Activated CD4-positive, alpha-beta T cell treated with anti-CD3 and anti-CD28 coated beads, Interleukin-2, amount 50 U/mL, for 48 hours (primary cell): Measurements from ENCODE around the gene TDRD3.

Experiments
- DNase-seq, 2 experiments: peaks; one replicate each; pipeline ENCODE4 v3.0.0-alpha.2; 2020

The TDRD3 gene

DNA sequence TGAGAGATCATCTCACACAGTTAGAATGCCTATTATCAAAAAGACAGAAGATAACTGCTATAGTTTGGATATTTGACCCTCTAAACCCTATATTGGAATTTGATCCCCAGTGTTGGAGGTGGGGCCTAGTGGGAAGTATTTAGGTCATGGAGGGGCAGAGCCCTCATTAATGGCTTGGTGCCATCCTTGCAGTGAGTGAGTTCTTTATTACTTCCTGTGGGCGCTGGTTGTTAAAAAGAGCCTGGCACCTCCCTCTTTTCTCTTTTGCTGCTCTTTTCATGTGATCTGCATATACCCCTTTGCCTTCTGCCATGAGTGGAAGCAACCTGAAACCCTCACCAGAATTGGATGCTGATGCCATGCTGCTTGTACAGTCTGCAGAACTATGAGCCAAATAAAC lies 66.8 kb downstream of the TDRD3 start:
- no peak for DNase-seq

DNA sequence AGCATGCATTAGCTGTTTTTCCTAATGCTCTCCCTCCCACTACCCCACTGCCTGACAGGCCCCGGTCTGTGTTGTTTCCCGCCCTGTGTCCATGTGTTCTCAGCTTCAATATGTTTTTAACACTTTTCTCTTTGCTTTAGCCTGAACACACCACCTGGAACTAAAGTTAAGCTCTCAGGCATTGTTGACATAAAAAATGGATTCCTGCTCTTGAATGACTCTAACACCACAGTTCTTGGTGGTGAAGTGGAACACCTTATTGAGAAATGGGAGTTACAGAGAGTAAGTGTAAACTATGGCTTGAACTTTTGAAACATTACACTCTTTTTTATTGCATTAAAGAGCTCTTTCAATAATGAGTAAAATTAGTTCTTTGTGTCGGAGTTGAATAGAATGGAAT lies 70.1 kb downstream of the TDRD3 start:
- DNase-seq: no peak

DNA sequence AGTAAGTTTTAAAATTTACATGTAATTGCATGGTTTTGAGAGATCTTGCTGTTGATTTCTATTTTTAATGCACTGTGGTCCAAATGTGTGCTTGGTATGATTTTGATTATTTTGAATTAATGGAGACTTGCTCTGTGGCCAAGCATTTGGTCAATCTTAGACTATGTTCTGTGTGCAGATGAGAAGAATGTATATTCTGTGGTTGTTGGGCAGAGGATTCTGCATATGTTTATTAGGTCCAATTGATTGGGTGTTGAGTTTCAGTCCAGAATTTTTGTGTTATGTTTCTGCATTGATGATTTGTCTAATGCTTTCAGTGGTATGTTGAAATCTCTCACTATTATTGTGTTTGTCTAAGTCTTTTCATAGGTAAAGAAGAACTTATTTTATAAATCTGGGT lies 82.3 kb downstream of the TDRD3 start:
- DNase-seq: no peak

DNA sequence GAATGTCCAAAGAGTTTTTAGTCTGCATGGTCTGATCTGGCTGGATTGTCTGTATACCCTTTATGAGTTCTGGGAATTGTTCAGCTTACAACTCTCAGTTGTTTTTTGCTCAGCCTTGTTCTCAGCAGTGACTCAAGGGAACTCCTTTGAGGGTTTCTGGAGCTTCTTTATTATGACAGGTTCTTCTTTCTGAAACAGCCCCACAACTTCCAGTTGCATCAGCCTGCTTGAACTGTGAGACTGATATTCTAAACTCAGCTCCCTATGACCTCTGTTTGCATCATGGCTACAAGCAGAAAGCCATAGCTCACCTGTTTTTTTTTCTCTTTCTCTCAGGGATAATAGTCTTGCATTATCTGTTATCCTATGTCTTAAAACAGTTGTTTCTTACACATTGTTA lies 85.0 kb downstream of the TDRD3 start:
- DNase-seq: no peak

DNA sequence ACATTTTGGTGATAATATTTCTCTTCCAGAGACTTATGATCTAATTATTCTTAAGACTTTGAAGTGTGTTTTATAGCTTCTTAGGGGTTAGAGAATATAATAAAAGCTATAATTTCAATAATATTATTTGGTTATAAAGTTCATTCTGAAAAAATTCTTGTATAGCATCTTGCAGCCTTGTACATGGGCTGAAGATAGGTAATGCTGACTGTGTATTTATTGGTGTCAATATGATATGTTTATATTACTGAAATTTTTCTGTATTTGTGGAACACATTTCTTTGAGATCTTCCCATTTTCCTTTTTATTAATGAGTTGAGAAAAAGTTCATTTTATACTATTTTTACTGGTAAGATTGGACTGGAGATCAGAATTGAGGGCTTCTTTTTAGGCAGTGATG lies 87.8 kb downstream of the TDRD3 start:
- DNase-seq: no peak

DNA sequence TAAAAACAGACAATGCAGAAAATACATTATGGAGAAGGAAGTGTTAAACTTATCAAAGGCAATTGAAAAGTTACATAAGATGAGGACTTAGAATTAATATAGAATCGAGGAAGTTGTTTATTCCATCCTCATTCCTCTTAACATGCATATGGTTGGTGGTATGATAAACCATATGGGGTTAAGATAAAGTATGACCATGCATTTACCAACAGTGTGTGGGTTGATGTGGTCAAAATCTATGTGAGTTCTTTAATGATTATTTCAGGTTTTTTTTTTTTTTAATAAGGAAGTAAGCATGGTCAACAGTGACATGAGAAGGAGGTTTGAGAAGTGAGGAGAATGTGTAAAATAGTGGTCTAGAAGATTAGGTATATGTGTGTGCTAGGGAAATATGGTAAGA lies 94.5 kb downstream of the TDRD3 start:
- DNase-seq: no peak

DNA sequence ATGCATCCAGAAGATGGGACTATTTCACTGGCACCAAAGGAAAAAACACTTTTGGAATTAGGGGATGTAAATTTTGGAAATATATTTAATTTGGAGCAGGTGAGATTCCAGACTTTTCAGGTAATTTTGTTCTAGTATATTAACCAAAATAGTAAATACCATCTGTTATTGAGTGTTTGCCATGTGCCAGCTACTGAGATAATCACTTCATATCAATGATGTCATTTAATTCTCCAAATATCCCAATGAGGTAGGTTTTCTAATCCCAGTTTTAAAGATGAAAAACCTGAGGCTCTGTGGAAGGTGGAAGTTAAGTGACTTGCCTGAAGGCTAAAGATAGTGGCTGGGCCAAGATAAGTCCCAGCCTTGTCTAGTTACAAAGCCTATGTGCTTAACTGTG lies 95.2 kb downstream of the TDRD3 start:
- DNase-seq: no peak

DNA sequence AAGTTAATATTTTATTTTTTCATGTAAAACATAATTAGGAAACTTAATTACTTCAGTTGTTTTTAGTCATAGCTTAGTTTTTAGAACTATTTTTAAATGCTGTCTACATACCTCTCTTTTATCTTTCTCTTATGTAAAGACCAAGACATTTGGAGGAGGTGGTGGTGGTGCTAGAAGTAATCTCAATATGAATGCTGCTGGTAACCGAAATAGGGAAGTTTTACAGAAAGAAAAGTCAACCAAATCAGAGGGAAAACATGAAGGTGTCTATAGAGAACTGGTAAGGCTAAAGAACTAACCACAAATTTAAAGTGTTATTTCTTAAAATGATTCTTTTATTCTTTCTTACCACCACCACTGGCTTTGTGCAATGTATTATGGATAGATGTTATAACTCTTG lies 97.3 kb downstream of the TDRD3 start:
- no peak for DNase-seq

DNA sequence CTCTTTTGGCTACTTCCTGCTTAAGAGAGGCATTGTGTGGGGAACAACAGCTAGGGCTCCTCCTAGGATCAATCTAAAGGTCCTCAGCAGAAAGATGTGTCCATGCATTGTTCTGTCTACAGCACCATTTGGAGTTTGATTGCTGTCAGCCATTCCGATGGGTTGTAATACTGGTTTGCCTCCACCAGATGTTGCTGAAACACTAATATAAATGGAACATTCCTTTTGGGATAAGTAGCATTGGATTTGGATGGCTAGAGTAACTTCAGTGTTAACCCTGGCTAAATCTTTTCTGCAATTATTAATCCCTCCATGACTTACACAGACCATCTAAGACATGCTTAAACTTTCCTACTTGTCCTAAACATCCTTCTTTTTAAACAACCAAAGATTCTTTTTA lies 104.2 kb downstream of the TDRD3 start:
- DNase-seq: no peak

DNA sequence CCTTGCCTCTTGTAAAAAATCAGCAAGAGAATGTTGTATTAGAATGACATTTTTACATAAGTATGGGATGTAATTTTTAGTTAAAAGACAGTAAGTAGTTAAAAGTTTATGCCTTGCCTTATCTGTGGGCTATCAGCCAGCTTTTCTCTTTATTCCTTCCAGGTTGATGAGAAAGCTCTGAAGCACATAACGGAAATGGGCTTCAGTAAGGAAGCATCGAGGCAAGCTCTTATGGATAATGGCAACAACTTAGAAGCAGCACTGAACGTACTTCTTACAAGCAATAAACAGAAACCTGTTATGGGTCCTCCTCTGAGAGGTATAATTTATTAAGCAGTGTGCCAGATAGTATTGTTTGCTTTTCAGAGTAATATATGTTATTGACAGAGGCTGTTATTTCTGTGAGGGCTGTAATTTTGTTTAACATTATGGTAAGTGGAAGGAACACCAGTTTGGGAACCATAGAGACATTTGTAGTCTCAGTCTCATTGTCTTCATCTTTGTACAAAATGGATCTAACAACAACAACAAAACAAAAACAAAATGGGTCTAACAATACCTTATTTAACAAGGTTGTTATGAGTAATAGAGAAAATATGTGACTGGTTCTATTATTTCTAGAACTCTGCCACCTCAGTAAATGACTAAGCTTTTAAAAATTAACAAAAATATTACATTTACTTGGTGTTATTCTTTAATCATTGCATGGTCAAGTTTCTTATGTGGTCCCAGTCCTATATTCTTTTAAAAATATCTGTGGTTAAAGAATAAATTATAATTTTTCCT lies 112.8 kb downstream of the TDRD3 start:
- no peak for DNase-seq

DNA sequence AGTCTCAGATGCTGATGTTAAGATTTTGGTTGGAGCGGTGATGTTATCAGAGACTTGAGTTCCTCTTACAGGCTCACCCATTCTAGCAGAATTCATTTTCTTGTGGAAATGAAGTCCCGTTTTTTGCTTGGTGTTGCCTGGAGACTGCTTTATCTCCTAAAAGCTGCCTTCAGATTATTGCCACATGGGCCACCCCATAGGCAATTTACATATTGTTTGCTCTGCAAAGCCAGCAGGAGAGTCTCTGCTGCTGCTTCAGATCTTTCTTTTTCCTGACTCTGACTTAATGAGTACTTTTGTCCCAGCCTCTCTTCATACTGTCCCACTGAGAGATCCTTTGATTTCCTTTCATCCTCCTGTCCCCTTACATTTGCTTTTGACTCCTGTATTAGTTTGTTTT lies 114.6 kb downstream of the TDRD3 start:
- DNase-seq: no peak

DNA sequence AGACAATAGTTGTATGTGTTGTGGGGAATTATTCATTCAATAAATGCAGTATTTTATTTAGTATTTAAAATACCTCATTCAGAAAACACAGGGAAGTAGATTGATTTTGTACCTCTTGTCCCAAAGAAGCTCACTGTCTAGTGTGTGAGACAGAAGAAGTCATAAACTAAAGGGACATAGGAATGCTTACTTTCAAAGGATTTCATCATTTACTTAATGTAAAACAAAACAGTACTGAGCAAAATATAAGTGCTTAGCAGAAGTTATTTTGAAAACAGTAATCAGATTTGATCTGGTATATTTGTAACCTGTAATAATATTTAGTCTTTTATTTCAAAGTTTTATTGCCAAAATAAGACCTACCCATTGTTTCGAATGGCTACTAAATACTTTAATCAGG lies 117.9 kb downstream of the TDRD3 start:
- DNase-seq: no peak

DNA sequence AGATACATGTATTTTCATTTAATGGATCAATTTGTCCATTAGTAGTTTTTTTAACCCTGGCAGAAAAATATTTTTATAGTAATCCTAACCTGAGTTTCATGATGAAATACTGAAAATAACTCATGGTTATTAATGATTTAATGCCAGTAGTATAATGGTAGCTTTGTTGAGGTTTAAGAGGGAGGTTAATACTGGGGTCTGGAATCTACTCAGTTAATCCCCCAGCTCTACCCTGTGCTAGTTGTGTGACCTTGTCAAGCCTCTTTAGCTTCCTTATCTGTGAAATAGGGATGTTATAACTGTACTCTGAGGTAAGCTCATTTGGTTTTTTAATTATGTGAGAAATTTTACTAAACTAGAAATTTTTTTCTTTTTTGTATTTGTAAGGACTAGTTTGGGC lies 122.5 kb downstream of the TDRD3 start:
- DNase-seq: no peak

DNA sequence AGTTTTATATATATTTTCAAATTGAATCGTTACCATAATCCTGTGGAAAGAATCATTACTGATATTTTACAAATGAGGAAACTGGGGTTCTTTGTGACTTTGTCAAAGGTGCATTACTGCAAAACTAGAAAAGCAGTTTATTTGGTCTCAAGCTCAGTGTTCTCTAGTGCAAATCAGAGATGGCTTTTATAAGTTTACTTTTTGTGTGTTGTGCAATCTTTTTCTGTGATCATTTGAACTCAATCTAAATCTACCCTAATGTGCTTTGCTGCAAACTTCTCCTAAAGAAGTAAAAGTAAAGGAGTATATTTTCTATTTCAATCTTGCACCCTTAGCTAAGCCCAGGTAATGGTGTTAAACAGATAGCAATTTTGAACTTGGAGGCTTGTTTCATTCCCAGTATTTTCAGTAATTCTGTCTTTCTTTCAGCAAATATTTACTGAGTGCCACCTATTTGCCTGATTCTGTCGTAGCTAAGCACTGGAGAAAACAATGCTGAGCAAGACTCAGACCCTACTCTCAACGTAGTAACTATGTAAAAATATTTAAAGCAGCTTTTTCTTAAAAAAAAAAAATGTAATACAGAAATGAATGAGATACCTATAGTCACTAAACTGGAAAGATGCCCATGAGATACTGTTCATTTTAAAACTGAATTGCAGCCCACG lies 124.0 kb downstream of the TDRD3 start:
- no peak for DNase-seq

DNA sequence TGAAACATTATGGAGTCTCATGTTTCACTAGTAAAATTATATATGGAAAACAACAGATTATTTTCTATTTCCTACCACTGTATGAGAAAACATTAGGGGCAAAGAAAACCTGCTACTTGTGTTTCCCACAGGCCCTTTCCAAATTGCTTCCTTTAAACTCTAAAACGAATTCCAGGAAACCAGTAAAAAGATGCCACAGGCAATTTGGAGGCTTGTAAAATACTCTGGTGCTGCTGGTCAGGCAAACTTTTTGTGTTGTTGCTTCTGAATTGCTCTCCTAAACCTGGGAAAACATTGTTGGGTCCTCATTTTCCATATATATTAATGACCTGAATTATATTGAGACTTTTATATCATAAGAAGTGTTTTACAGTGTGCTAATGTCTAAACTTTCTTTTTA lies 141.5 kb downstream of the TDRD3 start:
- no peak for DNase-seq

DNA sequence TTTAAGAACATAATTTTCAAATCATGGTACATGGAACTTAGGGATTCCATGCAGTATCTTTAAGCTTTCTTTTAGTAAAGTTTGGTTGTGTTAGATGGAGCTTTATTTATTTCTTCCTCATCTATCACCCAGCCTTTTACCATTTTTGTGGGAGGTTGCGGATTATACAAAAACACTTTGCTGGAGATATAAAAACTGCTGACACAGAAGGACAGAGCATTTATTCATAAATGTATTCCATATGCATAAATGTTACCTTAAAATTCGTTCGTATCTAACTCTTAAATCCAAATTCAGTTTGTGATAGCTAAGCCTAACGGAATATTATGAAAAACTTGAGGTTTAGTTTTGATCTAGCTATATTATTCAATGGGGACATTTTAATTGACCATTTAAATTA lies 143.3 kb downstream of the TDRD3 start:
- no peak for DNase-seq

DNA sequence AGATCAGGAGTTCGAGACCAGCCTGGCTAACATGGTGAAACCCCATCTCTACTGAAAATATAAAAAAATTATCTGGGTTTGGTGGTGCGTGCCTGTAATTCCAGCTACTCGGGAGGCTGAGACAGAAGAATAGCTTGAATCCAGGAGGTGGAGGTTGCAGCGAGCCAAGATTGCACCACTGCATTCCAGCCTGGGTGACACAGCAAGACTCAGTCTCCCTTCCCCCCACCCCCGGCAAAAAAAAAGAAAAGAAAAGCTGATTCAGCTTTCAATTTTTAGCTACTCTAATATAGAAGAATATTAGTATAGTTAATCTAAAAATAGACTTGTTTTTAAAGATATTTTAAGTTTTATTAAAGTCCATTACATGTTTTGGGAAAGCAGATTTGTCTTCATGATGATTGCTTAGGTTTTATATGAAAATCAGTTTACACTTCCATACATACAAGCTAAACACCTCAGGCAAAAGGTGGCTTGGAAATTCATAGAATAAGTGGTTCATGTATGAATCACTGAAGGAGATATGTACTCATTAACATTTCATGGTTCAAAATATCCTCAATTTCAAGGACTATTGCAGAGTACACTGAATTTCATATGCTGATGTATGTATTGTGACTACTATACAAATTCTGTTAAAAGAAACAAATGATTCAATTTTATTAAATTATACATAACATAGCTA lies 165.2 kb downstream of the TDRD3 start:
- no peak for DNase-seq

DNA sequence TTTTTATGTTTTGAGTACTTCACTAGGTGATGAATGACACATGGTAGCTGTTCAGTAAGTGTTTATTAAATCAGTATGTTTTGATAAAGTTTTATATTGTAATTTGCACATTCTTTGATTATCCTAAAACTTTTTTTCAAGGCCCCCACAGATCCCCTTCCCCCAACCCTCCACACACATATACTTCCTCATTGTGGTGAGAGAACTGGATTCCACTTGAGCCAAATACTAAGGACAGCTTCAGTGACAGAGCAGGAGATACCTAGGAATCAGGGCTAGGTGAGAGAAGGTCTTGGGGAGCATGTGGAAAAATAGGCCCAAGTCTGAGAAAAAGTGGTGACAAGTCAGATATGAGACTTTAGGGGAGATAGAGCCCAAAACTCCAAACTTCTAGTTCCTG lies 174.6 kb downstream of the TDRD3 start:
- DNase-seq: no peak

DNA sequence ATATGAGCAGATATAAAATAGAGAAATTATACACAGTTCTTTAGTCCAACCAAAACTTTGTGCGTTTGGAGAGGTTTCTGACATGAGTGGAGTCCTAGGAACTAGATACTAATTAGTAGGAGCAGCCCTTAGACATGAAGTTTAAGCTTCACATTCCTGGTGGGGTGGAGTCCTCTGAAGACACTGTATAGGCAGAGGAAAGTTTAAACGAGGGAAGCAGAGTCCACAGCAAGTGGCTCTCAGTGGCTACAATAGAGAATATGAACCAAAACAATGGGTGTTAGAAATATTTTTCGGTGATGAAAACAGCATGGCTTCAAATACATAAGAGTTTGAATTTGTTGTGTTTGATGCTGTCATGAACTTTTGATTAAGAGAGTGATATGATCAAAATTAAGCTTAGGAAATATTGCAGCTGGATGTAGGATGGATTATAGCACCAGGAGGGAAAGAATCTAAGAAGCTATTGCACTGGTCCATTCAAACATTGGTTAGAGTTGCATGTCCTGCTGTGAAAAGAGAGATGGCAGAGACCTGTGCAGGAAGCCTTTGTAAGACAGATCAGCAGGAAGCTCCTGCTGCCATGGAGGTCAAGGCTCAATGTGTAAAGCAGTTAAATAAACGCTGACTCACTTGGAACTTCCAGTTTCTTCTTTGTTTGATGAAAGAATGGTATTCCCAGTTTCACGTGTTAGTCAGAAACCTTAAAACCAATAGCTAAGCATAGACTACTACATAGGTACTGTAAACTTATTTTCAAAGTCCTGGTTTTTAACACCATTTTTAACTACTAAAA lies 175.2 kb downstream of the TDRD3 start:
- no peak for DNase-seq

DNA sequence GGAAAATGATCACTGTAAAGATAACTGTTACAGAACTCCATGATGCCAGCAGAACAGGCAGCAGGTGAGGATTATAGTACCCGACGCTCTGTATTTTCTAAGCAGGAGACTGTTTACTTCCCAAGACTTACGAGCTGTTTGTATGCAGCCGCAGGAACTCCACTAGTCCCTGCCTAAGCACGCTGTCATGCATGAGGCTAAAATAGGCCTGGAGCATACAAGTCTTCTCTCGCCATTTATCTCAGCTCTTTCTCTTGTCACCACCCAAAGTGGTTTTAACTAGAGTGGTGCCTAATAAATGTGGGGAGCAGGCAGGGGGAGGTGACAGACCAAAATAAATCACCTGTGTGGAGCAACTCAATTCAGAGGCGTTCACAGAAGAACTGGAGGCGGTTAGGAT lies 175.8 kb downstream of the TDRD3 start:
- no peak for DNase-seq

DNA sequence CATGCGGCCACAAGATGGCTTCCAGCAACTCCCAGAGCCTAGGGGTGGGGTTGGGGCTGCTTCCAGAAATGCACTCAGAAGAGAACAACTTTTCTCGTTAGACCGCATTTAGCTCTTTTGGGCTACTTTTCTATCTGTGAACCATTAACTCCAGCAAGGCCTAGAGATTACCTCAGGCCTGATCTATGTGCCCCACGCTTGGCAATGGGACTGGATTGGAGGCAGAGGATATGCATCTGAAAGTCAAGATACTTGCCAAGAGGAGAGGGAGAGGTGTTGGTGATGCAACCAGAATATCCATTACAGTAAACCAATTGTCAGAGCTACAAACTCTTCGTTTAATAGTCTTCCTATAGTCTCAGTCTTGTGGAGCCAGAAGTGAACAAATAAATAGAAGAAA lies 177.7 kb downstream of the TDRD3 start:
- no peak for DNase-seq

DNA sequence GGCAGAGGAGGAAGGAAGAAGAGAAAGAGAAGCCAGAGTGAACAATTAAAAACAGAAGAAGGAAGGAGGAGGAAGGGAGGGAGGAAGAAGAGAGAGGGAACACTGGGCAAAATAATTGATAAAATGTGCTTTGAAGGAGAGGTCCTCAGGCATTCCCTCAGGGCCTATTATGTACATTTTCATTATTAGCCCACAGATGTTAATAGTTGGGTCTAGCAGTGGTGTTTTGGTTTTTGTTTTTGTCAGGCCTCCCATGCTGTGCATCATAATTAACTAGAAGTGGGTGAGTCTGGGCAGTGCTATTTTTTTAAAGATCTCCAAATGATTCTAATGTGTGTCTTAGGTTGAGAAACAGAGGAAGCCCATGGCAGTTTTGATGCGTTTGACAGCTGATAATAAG lies 178.1 kb downstream of the TDRD3 start:
- no peak for DNase-seq

DNA sequence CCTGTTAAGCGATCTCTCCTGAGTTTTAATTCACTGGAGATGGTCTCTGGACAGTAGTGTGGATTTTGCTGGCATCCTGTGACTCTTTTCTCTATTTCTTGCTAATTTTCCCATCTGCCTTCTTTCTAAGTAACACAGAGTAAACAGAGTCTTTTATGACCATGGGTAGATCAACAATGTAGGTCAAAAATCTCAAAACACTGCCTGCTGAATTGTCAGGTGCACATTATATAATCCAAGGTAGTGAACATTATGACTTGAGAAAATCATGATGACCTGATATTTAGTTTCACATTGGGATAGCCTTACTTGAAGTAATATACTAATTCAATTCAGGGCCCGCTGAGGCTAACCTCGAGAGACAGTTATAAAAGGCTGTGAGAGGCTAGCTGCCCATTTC lies 180.7 kb downstream of the TDRD3 start:
- no peak for DNase-seq
